ENCODE measurements around the gene KIF17. TPM values are rescaled to one million over a fixed set of nuclear protein-coding genes. Genes with fewer than 3 reads are reported as not detected.
A peak's percentile ranks its signal among the peaks of the same experiment; 100 is the strongest.

Gene KIF17
- polyA plus RNA-seq, 2 of the 4 experiments (the other 2 are of a cell fraction) = 0.78 to 1.0 TPM

DNA sequence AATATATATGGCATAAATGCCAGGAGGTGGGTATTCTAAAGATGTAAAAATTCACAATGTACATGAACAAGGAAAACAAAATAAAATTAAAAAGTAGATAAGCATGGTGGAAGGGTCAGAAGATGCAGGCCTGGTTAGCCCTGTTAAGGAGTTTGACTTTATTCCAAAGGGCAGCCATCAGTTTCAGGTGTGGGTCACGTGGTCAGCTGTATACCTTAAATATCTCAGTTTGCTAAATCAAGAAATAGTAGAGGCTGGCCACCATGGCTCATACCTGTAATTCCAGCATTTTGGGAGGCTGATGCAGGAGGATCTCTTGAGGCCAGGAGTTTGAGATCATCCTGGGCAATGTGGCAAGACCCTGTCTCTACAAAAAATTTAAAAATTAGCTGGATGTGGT is 93.1 kb downstream of the KIF17 start:
- H3K4me2 ChIP-seq = no peak overlapping the region
- TF ChIP-seq ESRRA (IDR thresholded peaks at IDR 0.05; ENCODE audit: borderline replicate concordance, low read length) (no peak), HEYL (CRISPR knock-in tag; IDR thresholded peaks at IDR 0.05) (no peak), CBX8 (IDR thresholded peaks at IDR 0.05) (no peak), NPAS2 (CRISPR knock-in tag; IDR thresholded peaks at IDR 0.05; ENCODE audit: borderline replicate concordance) (no peak)
- TF ChIP-seq, protein P1, sequence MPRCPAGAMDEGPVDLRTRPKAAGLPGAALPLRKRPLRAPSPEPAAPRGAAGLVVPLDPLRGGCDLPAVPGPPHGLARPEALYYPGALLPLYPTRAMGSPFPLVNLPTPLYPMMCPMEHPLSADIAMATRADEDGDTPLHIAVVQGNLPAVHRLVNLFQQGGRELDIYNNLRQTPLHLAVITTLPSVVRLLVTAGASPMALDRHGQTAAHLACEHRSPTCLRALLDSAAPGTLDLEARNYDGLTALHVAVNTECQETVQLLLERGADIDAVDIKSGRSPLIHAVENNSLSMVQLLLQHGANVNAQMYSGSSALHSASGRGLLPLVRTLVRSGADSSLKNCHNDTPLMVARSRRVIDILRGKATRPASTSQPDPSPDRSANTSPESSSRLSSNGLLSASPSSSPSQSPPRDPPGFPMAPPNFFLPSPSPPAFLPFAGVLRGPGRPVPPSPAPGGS (IDR thresholded peaks at IDR 0.05) = no peak
- no peak for DNase-seq (ENCODE audit: low read depth in 1 of 2, low spot score in 1 of 2)
- no peak for FAIRE-seq
- H3K9me3 ChIP-seq = no peaks in the 10 kb centered on the region
- H3K4me1 ChIP-seq = no peaks in the 10 kb centered on the region
- H3K27ac ChIP-seq = no peak overlapping the region
- ATAC-seq = no peak
- 78% methylated on average over 1 of the region's 1 CpG for WGBS (ENCODE audit: missing lambda C conversion rate)
- CTCF ChIA-PET = interaction anchor here (0.6 to 1.2 kb wide), 3 partner anchors 8 to 412 kb away, joined by 3 to 4 read pairs (median 3); no protein-coding TSS in a partner anchor
- H3K4me3 ChIP-seq = no peak overlapping the region
- POLR2A ChIA-PET = no interaction called here

DNA sequence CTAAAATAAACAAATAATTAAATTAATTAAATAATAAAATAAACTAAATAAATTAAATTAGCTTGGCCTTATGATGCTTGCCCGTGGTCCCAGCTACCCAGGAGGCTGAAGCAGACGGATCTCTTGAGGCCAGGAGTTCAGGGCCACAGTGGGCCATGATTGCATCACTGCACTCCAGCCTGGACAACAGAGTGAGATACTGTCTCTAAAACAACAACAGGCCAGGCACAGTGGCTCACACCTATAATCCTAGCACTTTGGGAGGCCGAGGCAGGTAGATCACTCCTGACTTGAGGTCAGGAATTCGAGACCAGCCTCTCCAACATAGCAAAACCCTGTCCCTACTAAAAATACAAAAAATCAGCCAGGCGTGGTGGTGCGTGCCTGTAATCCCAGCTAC is 96.8 kb downstream of the KIF17 start:
- DNase-seq (ENCODE audit: low read depth in 1 of 2, low spot score in 1 of 2) = no peak
- no peak overlapping the region for H3K4me2 ChIP-seq
- POLR2A ChIA-PET = no interaction called here
- H3K4me3 ChIP-seq = no peak overlapping the region
- CTCF ChIA-PET = interaction anchor here (0.7 to 7.3 kb wide), 2 partner anchors 11 to 46 kb away, joined by 3 to 43 read pairs; partner anchors contain the start of gene PINK1
- WGBS (ENCODE audit: missing lambda C conversion rate) = 62% methylated on average over 6 of the region's 6 CpGs
- FAIRE-seq = no peak
- no peak for ATAC-seq
- H3K27ac ChIP-seq = no peak overlapping the region
- H3K4me1 ChIP-seq = peaks cover 2% of the 10 kb centered on the region; the same call in 1 of the 3 replicates
- no peak for TF ChIP-seq NFE2L2 (conservative IDR thresholded peaks at IDR 0.05; ENCODE audit: low read length)
- TF ChIP-seq SMC3 (IDR thresholded peaks at IDR 0.05) = no peak
- no peak for TF ChIP-seq HOXB13 (CRISPR knock-in tag; IDR thresholded peaks at IDR 0.05; ENCODE audit: low read depth)
- no peak for TF ChIP-seq MAZ (IDR thresholded peaks at IDR 0.05; ENCODE audit: borderline replicate concordance, low read depth, low read length)
- TF ChIP-seq POLR2A (IDR thresholded peaks at IDR 0.05; ENCODE audit: low read length) = no peak
- no peak for TF ChIP-seq HDAC2 (IDR thresholded peaks at IDR 0.05)
- TF ChIP-seq CHD4 (IDR thresholded peaks at IDR 0.05; ENCODE audit: borderline replicate concordance) = no peak
- no peak for TF ChIP-seq ZSCAN20 (CRISPR knock-in tag; IDR thresholded peaks at IDR 0.05)
- TF ChIP-seq CHD2 (IDR thresholded peaks at IDR 0.05; ENCODE audit: low read length, partially characterized antibody) = no peak
- TF ChIP-seq KDM1A (IDR thresholded peaks at IDR 0.05; ENCODE audit: low read depth) = no peak
- no peak for TF ChIP-seq RAD21 (conservative IDR thresholded peaks at IDR 0.05 in 1 of 2, IDR thresholded peaks at IDR 0.05 in 1 of 2)
- no peak for TF ChIP-seq EHF (CRISPR knock-in tag; IDR thresholded peaks at IDR 0.05)
- no peak for TF ChIP-seq ZFP36 (IDR thresholded peaks at IDR 0.05; ENCODE audit: borderline replicate concordance, partially characterized antibody)
- TF ChIP-seq TP53 (CRISPR knock-in tag; IDR thresholded peaks at IDR 0.05) = no peak
- TF ChIP-seq RFX5 (IDR thresholded peaks at IDR 0.05) = no peak
- TF ChIP-seq CEBPB (IDR thresholded peaks at IDR 0.05) = no peak
- no peak for TF ChIP-seq EHMT2 (IDR thresholded peaks at IDR 0.05; ENCODE audit: low read depth)
- TF ChIP-seq NR3C1 (IDR thresholded peaks at IDR 0.05) = no peak
- no peak for TF ChIP-seq ESRRA (IDR thresholded peaks at IDR 0.05; ENCODE audit: borderline replicate concordance, low read length)
- no peak for TF ChIP-seq TFCP2L1 (CRISPR knock-in tag; IDR thresholded peaks at IDR 0.05)
- no peaks in the 10 kb centered on the region for H3K9me3 ChIP-seq

DNA sequence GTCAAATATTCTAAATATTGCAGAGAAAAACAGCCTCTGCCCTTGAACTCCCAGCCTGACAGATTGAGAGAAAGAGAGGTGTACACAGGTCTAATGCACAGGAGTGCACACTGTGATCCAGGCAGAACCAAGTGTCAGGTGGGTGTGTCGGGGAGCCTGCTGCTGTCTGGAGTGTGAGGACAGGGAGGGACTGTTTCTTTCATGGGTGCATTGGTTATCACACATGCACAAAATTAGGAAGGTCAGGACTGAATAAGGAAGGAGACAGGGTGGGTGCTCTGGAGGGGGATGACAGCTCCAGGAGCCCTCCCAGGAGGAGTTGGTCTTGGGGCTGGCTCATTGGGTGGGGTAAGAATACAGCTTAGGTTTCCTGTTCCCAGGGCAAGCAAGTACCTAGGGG is 97.8 kb downstream of the KIF17 start:
- Histone ChIP-seq H3K4me2 (no peak overlapping the region), H3K4me3 (no peak overlapping the region), H3K27ac (peak overlapping the region in 1 of 2 experiments; percentile 26; a peak in 1 of 6 replicates), H3K4me1 (peaks cover 8% of the 10 kb centered on the region; the same call in 2 of the 3 replicates), H3K9me3 (no peaks in the 10 kb centered on the region)
- ATAC-seq = peak in 1 of 2 experiments; percentile 23; a peak in 1 of 6 replicates
- CTCF ChIA-PET = interaction anchor here (7.3 kb wide), 1 partner anchor 12 kb away, joined by 43 read pairs; the partner anchor contains the start of gene PINK1
- 100% methylated on average over 1 of the region's 1 CpG for WGBS (ENCODE audit: missing lambda C conversion rate)
- no peak for FAIRE-seq
- POLR2A ChIA-PET = no interaction called here
- no peak for DNase-seq (ENCODE audit: low read depth in 1 of 2, low spot score in 1 of 2)
- no peak for TF ChIP-seq CHD4 (IDR thresholded peaks at IDR 0.05; ENCODE audit: borderline replicate concordance)
- TF ChIP-seq NR3C1 (IDR thresholded peaks at IDR 0.05) = no peak
- TF ChIP-seq HOXB5 (CRISPR knock-in tag; IDR thresholded peaks at IDR 0.05) = no peak
- no peak for TF ChIP-seq HEYL (CRISPR knock-in tag; IDR thresholded peaks at IDR 0.05)
- TF ChIP-seq, protein P2, sequence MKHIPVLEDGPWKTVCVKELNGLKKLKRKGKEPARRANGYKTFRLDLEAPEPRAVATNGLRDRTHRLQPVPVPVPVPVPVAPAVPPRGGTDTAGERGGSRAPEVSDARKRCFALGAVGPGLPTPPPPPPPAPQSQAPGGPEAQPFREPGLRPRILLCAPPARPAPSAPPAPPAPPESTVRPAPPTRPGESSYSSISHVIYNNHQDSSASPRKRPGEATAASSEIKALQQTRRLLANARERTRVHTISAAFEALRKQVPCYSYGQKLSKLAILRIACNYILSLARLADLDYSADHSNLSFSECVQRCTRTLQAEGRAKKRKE (CRISPR knock-in tag; IDR thresholded peaks at IDR 0.05; ENCODE audit: low read depth) = no peak
- TF ChIP-seq, protein P3, sequence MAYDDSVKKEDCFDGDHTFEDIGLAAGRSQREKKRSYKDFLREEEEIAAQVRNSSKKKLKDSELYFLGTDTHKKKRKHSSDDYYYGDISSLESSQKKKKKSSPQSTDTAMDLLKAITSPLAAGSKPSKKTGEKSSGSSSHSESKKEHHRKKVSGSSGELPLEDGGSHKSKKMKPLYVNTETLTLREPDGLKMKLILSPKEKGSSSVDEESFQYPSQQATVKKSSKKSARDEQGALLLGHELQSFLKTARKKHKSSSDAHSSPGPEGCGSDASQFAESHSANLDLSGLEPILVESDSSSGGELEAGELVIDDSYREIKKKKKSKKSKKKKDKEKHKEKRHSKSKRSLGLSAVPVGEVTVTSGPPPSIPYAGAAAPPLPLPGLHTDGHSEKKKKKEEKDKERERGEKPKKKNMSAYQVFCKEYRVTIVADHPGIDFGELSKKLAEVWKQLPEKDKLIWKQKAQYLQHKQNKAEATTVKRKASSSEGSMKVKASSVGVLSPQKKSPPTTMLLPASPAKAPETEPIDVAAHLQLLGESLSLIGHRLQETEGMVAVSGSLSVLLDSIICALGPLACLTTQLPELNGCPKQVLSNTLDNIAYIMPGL (CRISPR knock-in tag; IDR thresholded peaks at IDR 0.05; ENCODE audit: borderline replicate concordance) = no peak
- TF ChIP-seq ZNF302 (CRISPR knock-in tag; IDR thresholded peaks at IDR 0.05) = no peak
- TF ChIP-seq, protein P4, sequence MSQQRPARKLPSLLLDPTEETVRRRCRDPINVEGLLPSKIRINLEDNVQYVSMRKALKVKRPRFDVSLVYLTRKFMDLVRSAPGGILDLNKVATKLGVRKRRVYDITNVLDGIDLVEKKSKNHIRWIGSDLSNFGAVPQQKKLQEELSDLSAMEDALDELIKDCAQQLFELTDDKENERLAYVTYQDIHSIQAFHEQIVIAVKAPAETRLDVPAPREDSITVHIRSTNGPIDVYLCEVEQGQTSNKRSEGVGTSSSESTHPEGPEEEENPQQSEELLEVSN (IDR thresholded peaks at IDR 0.05; ENCODE audit: borderline replicate concordance, low read depth) = no peak
- no peak for TF ChIP-seq KDM5A (IDR thresholded peaks at IDR 0.05)
- no peak for TF ChIP-seq MYC (IDR thresholded peaks at IDR 0.05; ENCODE audit: borderline replicate concordance, low read length)
- TF ChIP-seq EHMT2 (IDR thresholded peaks at IDR 0.05; ENCODE audit: low read depth) = no peak
- TF ChIP-seq, protein P5, sequence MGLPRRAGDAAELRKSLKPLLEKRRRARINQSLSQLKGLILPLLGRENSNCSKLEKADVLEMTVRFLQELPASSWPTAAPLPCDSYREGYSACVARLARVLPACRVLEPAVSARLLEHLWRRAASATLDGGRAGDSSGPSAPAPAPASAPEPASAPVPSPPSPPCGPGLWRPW (IDR thresholded peaks at IDR 0.05) = no peak
- TF ChIP-seq RCOR1 (IDR thresholded peaks at IDR 0.05; ENCODE audit: low read depth, low read length) = no peak
